GM12873 (cell line): ENCODE data around the gene GRIA3.

Source experiments
- TF ChIP-seq, protein P1 (sequence below): IDR thresholded peaks from 2 replicates; pipeline ENCODE4 v1.5.1; 2012; ENCODE audit warnings: low read depth, mild to moderate bottlenecking, moderate library complexity, low read length, control low read depth; ENCODE audit not compliant: insufficient read depth; ENCODE audit errors: missing control alignments

Gene GRIA3

DNA sequence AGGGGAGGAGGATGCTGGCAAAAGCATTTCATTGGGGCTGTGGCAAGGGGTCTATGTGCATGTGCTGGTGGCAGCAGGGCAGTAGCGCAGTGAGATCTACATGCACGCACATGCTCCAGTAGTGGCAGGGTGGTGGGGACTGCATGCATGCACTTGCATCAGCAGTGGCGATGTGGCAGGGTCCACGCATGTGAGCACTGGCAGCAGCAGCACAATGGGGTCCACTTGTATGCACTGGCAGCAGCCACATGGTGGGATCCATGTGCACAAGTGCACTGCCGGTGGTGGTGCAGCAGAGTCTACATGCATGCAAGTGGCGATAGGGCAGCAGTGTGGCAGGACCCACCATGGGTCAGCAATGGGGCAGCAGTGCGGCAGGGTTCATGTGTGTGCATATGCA, 315.7 kb downstream of the GRIA3 start:
- TF ChIP-seq, protein P1, sequence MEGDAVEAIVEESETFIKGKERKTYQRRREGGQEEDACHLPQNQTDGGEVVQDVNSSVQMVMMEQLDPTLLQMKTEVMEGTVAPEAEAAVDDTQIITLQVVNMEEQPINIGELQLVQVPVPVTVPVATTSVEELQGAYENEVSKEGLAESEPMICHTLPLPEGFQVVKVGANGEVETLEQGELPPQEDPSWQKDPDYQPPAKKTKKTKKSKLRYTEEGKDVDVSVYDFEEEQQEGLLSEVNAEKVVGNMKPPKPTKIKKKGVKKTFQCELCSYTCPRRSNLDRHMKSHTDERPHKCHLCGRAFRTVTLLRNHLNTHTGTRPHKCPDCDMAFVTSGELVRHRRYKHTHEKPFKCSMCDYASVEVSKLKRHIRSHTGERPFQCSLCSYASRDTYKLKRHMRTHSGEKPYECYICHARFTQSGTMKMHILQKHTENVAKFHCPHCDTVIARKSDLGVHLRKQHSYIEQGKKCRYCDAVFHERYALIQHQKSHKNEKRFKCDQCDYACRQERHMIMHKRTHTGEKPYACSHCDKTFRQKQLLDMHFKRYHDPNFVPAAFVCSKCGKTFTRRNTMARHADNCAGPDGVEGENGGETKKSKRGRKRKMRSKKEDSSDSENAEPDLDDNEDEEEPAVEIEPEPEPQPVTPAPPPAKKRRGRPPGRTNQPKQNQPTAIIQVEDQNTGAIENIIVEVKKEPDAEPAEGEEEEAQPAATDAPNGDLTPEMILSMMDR = no peak

DNA sequence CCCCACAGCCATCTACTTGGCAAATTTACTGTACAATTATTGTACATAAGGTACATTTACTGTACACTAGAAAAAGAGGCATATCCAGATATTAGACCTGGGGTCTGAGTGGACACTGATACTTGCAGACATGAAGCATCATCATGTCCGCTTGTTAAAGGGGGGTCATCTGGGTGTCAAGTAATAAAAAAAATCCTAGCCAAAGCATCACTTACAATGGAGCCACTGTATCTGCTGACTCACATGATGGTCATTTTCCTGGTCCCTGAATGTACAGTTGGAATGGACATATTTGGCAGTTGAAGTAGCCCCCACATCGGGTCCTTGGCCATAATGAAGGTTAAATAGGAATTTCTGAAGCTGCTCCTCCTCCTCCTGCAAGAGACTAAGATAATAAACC, 320.0 kb downstream of the GRIA3 start:
- TF ChIP-seq, protein P1 = no peak

DNA sequence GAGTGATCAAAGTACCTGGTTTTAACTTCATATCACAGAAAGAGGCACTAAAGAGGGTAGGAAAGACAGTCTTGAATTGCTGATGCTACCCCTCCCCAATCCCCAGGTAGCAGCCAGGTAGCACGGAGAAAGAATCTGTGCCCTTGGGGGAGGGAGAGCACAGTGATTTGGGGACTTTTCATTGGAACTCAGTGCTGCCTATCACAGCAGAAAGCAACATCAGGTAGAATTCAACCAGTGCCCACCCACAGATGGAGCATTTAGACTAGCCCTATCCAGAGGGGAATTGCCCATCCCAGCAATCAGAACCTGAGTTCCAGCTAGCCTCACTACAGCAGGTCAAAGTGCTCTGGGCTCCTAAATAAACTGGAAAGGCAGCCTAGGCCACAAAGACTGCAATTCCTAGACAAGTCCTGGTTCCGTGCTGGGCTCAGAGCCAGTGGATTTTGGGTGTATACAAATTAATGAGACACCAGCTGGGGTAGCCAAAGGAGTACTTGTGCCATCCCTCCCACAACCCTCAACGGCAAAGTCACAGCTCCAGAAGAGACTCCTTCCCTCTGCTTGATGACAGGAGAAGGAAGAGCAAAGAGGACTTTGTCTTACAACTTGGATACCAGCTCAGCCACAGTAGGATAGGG, 320.7 kb downstream of the GRIA3 start:
- TF ChIP-seq, protein P1 = no peak

DNA sequence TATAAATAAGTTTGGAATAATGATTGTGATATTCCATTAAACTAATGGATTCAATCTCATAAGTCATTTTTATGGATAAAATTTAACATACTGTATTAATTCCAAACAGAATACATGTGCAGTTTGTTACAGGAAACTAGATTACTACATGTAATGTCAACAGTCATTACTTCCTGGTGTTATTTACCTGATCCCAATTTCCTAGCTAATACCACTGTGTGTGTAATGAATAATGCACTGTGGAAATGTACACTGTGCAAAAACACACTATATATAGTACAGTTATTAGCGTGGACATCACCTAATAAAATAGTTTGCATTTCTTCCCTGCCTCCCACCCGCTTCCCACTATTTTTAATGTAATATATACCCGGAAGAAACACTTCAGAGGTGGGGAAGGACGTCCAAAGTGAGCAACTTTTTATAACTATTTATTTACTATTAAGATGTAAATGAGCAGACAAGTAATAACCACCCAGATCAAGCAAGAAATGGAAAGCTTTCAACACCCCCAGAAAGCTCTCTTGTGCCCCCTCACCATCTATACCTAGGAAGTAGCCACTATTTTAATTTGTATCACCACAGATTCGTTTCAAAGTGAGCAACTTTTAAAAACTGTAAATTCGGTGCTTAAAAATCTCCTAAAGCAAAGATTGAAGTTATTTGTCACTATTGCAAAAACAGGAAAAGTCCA, 329.7 kb downstream of the GRIA3 start:
- TF ChIP-seq, protein P1 = no peak

DNA sequence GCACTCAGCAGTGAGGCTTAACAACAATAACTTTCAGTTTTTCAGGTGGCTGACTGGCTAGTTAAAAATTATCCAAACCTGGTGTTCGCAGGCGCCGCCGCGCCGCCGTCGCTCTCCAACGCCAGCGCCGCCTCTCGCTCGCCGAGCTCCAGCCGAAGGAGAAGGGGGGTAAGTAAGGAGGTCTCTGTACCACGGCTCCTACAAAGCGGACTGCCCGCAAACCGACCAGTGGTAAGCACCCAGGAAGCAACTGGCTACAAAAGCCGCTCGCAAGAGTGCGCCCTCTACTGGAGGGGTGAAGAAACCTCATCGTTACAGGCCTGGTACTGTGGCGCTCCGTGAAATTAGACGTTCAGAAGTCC, 330.2 kb downstream of the GRIA3 start:
- TF ChIP-seq, protein P1 = peak; percentile 17

DNA sequence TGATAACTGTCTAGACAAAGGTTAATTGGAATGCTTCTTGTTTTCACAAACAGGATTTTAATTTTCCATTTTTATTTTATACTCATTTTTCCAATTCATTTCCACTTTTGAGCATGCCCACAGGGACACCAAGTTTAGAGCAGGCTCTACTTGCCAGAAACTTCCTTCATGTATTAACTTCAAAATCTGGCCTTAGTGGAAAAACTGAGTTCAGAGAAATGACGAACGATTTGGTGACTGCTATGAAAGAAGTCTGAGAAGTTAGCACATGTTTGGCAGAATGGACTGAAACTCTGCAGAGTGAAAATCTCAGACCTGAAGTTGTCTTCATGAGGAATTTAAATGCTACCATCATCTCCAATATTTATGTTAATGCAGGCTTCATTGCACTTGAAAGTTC, 334.7 kb downstream of the GRIA3 start:
- TF ChIP-seq, protein P1 = no peak

DNA sequence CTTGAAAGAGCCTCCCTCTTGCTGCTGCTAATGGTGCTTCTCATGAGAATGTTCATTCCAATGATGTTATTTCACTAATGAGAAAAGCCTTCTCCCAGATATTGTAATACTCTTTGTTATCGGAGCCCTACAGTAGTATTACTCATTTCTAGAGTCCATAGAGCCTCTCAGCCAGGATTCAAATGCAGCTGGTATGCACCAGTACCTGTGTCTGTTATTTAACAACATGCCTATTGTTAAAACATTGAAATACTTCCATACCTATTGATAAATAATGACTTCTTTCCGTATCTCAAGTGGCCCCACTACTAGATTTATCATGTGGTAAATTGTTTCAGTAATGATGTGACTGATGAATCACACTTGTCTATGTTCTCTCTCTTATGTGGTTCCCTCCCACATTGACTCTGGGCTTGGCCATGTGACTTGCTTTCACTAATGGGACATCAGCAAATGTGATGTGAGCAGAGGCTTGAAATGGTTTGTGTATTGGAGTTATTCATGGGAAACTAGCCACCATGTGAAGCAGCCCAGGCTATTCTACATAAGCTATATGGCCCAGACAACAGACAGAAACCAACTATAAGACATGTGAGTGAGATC, 341.1 kb downstream of the GRIA3 start:
- TF ChIP-seq, protein P1 = no peak
